Medulla oblongata (tissue), 1 donor: ENCODE data around the gene CYP4F11.
"Not testable (repeated sequence)": the region's sequence is repeated elsewhere in the genome, so short reads cannot be mapped to it uniquely, and the experiment has no call there.

Experiments used
- DNase-seq: peaks from one replicate; pipeline ENCODE4 v3.0.0-alpha.2; 2015; ENCODE audit errors: extremely low spot score

The CYP4F11 gene

GRCh38 chr19:15922021-15922420 is 12.3 kb downstream of the CYP4F11 start:
- no peak for DNase-seq

DNA sequence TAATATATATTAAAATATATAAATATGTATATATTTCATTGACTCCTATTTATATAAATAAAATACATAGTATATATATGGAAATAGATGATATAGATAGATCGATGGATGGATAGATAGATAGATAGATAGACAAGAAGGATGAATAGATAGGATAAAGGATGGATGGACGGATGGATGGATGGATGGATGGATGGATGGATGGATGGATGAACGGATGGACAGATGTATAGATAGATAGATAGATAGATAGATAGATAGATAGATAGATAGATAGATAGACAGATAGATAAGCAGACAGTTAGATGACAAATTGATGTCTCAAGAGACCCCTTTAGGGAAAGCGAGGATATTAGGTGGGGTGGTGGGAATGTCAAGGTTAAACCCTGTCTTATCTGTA is 15.1 kb downstream of the CYP4F11 start:
- no peak for DNase-seq

GRCh38 chr19:15915109-15915508 is 19.2 kb downstream of the CYP4F11 start:
- no peak for DNase-seq

GRCh38 chr19:15913830-15914229 is 20.5 kb downstream of the CYP4F11 start:
- DNase-seq, result no peak

GRCh38 chr19:15913384-15913783 is 20.9 kb downstream of the CYP4F11 start:
- no peak for DNase-seq

GRCh38 chr19:15911599-15912235 is 22.6 kb downstream of the CYP4F11 start:
- no peak for DNase-seq

- no peak for DNase-seq
These were observed 29.3 kb downstream of the CYP4F11 start for GRCh38 chr19:15905026-15905425.

GRCh38 chr19:15902898-15903297 is 31.4 kb downstream of the CYP4F11 start:
- not testable (repeated sequence) for DNase-seq

GRCh38 chr19:15902254-15902653 is 32.1 kb downstream of the CYP4F11 start:
- DNase-seq, result no peak

DNA sequence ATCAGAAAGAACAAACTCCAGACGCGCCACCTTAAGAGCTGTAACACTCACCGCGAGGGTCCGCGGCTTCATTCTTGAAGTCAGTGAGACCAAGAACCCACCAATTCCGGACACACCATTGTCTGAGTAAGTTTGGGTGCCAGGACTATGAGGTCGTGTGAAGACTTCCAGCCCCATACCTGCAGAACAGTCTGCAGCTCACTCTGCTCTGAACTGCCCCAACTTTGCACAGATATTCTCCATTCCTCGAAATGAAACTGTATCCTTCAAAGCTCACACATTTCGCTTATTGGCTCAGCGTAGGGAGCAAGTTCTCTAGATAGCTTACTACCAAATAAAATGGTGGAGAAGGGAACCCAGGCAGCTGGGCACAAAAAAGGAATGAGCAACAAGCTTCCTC is 33.8 kb downstream of the CYP4F11 start:
- DNase-seq, result no peak

- not testable (repeated sequence) for DNase-seq
These were observed 34.3 kb downstream of the CYP4F11 start for GRCh38 chr19:15900032-15900431.

- DNase-seq, result not testable (repeated sequence)
These were observed 34.8 kb downstream of the CYP4F11 start for GRCh38 chr19:15899561-15899960.

- DNase-seq, result no peak
These were observed 36.5 kb downstream of the CYP4F11 start, which contains the start of gene CYP4F2 for GRCh38 chr19:15897738-15898276. Gene CYP4F2 (minus strand): TSS chr19:15898074. CDS start chr19:15897611, 463 bp downstream.

DNA sequence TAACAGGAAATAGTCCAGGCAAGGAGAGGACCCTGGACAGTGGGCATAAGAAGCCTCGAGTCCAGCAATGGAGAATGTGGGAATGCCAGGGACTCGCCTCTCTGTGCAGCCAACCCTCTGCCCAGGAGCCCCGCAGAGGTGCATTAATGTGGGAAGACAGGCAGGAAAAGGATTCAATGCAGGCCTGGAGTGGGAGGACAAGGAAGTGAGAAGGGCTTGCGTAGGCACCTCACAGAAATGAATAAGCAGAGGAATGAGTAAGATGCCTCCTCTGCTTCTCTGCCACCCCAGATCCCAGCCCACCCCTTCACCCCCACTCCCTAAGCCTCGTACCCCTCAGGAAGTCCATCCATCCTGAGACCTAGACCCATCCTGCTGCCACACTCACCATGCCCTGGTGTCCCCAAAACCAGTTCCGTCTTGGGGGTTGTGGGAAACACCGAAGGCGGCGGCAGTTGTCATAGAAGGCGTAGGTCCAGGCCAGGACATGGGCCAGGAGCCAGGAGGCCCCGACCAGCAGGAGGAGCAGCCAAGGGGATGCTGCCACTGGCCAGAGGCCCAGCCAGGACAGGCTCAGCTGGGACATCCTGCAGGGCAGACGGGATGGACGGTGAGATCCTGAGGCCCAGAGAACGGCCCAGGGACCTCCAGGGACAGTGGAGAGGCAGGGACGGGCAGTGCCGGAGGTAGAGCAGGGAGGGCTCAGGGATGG is 37.1 kb downstream of the CYP4F11 start:
- no peak for DNase-seq

- DNase-seq, result no peak
These were observed 38.4 kb downstream of the CYP4F11 start for GRCh38 chr19:15895876-15896430.

- DNase-seq, result no peak
These were observed 40.0 kb downstream of the CYP4F11 start for GRCh38 chr19:15894359-15894758.

DNA sequence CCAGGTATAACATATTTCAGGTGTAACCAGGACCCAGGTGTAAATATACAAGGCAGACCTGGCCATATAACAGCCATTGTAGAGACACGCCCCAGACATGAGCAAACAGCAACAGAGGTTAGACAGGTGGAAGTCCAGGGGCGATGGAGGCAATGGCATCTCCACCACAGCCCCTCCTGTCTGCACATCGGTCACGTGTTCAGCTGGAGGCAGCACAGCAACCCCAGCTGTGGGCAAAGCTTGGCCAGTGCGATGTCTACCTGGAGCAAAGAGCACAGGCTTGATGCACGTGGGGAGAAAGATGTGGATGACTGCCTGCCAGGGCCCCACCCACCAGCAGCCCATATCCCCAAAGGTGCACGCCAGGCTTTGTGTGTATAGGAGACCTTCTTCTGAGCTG is 40.9 kb downstream of the CYP4F11 start:
- no peak for DNase-seq

DNA sequence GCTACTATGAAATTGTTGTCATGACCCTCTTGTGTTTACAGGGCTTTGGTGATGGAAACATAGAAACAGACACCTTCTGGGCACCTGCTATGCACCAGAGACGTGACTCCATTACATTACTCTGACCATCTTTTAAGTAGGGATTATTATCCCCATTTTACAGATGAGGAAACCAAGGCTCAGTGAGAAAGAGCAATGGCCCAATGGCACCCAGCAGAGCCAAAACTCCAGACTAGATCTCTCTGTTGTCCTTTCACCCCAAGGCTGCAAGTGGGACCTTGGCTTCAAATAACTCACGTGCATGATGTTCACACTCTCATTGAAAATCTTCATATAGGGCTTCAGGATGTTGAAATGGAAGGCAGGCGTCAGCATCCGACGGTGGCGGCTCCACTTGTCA is 42.3 kb downstream of the CYP4F11 start:
- DNase-seq, result no peak

GRCh38 chr19:15891434-15891833 is 42.9 kb downstream of the CYP4F11 start:
- no peak for DNase-seq

DNA sequence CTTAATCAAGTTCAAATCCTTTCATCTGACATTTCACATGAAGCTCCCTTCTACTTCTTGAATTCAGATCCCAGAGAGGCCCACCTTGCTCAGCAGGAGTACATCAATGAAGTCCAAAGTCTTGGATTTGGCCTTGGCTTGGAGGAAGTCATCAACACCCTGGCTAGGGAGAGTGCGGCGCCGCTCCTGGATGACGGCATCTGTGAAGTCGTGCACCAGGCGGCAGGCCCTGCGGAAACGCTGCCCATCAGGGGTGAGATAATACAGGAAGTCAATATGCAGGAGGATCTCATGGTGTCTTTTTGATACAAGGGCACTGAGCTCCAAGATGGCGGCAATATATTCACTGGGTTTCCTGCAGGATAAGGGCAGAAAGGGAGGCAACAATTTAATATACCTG is 45.0 kb downstream of the CYP4F11 start:
- not testable (repeated sequence) for DNase-seq

- no peak for DNase-seq
These were observed 48.4 kb downstream of the CYP4F11 start for GRCh38 chr19:15885919-15886318.

- DNase-seq, result no peak
These were observed 49.2 kb downstream of the CYP4F11 start for GRCh38 chr19:15885167-15885566.

GRCh38 chr19:15883329-15883728 is 51.0 kb downstream of the CYP4F11 start:
- peak; percentile 5 for DNase-seq
